ENCODE measurements around the gene CTCFL. TPM values are rescaled to one million over a fixed set of nuclear protein-coding genes. Genes with fewer than 3 reads are reported as not detected.

The CTCFL gene
- total and polyA plus RNA-seq, 2 of the 8 experiments (the other 6 are each of a cell fraction or from before 2014, with no cell fraction given) = 0.30 to 0.80 TPM

GRCh38 chr20:57529160-57529585 is 4.2 kb upstream of the CTCFL start (continued):
- no peak for TF ChIP-seq CHD7 (IDR thresholded peaks at IDR 0.05; ENCODE audit: insufficient replicate concordance, low read length)
- TF ChIP-seq BRCA1 (IDR thresholded peaks at IDR 0.05; ENCODE audit: low read depth, low read length) = no peak
- no peak for TF ChIP-seq SIX5 (IDR thresholded peaks at IDR 0.05; ENCODE audit: low read depth, low read length)

Data from H1 (cell line).